Muscle layer of duodenum (tissue), 2 donors: ENCODE results near the gene DNAJB13.

Experiments used
- H3K27ac ChIP-seq: one replicate; pipeline ENCODE4 v1.7.0; 2013; ENCODE audit warnings: mild to moderate bottlenecking, low read length
- H3K27me3 ChIP-seq: one replicate; pipeline ENCODE4 v1.7.0; 2013; ENCODE audit warnings: low read depth, mild to moderate bottlenecking, control low read depth, low read length
- H3K36me3 ChIP-seq, 2 donors: one replicate each; pipeline ENCODE4 v1.7.0; 2013; ENCODE audit warnings: low read length in 2 of 2, control low read depth in 1 of 2, mild to moderate bottlenecking in 1 of 2; ENCODE audit not compliant: insufficient read depth in 2 of 2, control insufficient read depth in 1 of 2
- H3K4me1 ChIP-seq, 2 donors: one replicate each; pipeline ENCODE4 v1.7.0; 2013; ENCODE audit warnings: low read length in 2 of 2, mild to moderate bottlenecking in 2 of 2, control low read depth in 1 of 2, moderate library complexity in 1 of 2; ENCODE audit not compliant: insufficient read depth in 2 of 2, control insufficient read depth in 1 of 2
- H3K4me3 ChIP-seq, 2 donors: one replicate each; pipeline ENCODE4 v1.7.0; 2013; ENCODE audit warnings: low read length in 2 of 2, low read depth in 1 of 2, mild to moderate bottlenecking in 1 of 2
- H3K9me3 ChIP-seq, 2 donors: one replicate each; pipeline ENCODE4 v1.7.0; 2013; ENCODE audit warnings: low read length in 2 of 2, control low read depth in 1 of 2, mild to moderate bottlenecking in 1 of 2; ENCODE audit not compliant: control insufficient read depth in 1 of 2
- donor health status: healthy.

The DNAJB13 gene

DNA sequence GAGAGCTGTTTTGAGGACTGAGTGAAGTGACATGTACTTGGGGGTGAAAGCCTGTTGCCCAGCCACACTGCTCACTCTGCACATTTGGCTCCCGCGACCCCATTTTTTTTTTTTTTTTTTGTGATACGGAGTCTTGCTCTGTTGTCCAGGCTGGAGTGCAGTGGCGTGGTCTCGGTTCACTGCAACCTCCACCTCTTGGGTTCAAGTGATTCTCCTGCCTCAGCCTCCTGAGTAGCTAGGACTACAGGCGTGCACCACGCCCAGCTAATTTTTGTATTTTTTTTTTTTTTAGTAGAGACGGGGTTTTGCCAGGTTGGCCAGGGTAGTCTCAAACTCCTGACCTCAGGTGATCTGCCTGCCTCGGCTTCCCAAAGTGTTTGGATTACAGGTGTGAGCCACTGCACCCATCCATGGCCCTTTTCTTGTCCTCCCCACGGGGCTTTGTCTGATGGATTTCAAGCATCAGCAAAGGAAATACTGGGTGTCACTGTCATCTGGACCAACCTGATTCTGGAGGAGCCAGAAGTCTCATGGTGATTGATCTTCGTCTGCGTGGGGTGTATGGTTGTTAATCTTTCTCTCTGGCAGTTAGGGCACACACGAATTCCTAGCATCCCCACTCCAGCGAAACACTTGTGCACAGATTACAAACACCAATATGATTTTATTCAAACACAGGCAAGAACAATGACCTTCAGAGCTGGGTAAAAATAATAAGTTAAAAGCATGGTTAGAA is 61.4 kb downstream of the DNAJB13 start:
- Histone ChIP-seq H3K27ac (no peak overlapping the region), H3K27me3 (no peaks in the 10 kb centered on the region), H3K9me3 (no peaks in the 10 kb centered on the region), H3K36me3 (peaks cover 0 to 27% of the 10 kb centered on the region in 2 donors), H3K4me3 (no peak overlapping the region), H3K4me1 (peaks cover 6 to 7% of the 10 kb centered on the region in 2 donors)

DNA sequence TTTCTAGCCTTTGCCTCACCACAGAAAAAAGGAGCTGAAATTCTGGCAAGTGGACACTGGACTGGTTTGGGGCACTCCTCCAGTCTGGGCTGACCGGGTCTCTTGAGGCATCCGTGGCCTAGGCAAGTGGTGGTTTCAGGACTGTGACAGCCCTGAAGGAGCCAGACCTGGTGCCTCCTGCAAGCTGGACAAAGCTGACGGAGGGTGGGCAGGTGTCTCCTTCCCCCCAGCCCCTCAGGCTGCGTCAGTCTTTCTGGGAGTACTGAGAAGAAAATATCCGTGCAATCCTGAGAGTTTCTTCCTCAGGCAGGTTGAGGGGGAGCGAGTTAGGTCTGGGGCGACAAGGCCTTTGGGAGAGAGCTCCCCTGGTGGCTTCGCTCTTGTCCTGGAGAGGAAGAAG is 62.3 kb downstream of the DNAJB13 start:
- H3K9me3 ChIP-seq, result no peaks in the 10 kb centered on the region
- H3K4me1 ChIP-seq, result peaks cover 9 to 12% of the 10 kb centered on the region in 2 donors
- H3K27ac ChIP-seq, result no peak overlapping the region
- peaks cover 0 to 28% of the 10 kb centered on the region in 2 donors for H3K36me3 ChIP-seq
- H3K27me3 ChIP-seq, result no peaks in the 10 kb centered on the region
- no peak overlapping the region for H3K4me3 ChIP-seq

DNA sequence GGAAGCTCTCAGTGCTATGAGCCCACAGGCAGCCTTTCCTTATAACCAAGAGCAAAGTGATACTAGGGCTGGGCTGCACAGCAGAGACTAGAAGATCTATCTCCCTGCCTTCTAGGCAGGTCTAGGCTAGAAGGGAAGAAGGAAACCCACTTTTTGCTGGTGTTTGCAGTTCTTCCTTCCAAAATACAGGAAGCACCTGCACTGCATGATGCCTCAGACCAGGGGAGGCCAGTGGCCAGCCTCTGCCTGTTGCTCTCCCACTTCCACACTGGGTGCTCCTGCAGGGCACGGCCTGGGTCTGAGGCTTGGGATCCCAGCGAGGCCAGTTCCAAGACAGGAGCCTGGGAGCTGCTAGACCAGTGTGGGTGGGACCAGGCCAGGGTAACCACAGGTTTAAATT is 64.1 kb downstream of the DNAJB13 start:
- H3K27me3 ChIP-seq, result no peaks in the 10 kb centered on the region
- no peak overlapping the region for H3K27ac ChIP-seq
- H3K36me3 ChIP-seq, result peaks cover 0 to 28% of the 10 kb centered on the region in 2 donors
- H3K9me3 ChIP-seq, result no peaks in the 10 kb centered on the region
- peaks cover 25 to 28% of the 10 kb centered on the region in 2 donors for H3K4me1 ChIP-seq
- no peak overlapping the region for H3K4me3 ChIP-seq

DNA sequence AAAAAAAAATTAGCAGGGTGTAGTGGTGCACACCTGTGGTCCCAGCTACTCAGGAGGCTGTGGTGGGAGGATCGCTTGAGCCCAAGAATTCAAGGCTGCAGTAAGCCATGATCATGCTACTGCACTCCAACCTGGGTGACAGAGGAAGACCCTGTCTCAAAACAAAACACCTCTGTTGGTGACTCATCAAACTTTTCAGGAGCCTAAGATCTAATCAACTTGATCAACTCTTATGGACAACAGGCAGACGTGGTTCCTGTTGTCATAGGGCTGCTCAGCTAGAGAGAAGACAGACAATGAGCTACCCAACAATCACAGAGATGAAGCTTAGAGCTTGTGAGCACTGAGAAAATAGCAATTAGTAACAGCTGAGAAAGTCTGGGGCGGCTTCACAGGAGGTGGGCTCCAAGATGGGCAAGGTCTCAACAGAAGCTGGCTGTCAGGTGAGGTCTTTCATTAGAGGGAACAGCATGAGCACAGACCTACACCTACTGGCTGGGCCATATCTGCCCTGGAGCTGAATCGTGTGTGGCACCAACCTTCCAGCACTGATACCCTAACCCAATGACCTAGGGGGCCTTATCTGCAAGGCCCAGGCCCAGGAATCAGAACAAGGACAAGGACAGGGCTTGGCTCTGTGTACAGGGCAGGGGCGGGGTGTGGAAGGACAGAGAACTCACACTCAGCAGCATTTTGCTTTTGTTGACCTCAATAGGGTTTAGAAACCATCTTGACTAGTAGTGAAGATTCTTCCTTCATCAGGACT is 65.3 kb downstream of the DNAJB13 start:
- Histone ChIP-seq H3K9me3 (no peaks in the 10 kb centered on the region), H3K27me3 (no peaks in the 10 kb centered on the region), H3K4me3 (no peak overlapping the region), H3K4me1 (peaks cover 25 to 28% of the 10 kb centered on the region in 2 donors), H3K36me3 (peaks cover 0 to 28% of the 10 kb centered on the region in 2 donors), H3K27ac (no peak overlapping the region)

DNA sequence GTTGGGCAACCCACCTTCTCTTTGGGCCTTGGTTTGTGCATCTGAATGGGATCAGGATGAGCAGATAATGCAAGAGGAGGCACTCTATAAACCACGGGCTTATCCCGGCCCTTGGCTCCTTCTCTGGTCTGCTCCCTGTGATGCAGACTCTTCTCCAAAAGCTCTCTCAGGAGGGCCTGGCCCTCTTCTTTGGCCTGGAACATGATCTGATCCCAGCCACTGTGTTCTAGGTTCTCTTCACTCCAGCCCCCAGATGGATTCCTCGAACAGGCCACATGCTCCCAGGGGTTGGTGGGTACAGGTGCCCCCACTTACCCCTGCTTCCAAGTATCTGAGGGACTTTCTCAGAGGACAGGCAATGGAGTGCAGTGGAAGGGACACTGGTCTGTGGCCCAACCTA is 66.8 kb downstream of the DNAJB13 start:
- peaks cover 21 to 25% of the 10 kb centered on the region in 2 donors for H3K4me1 ChIP-seq
- peaks cover 0 to 28% of the 10 kb centered on the region in 2 donors for H3K36me3 ChIP-seq
- no peak overlapping the region for H3K4me3 ChIP-seq
- peak overlapping the region; percentile 75 for H3K27ac ChIP-seq
- no peaks in the 10 kb centered on the region for H3K9me3 ChIP-seq
- H3K27me3 ChIP-seq, result no peaks in the 10 kb centered on the region

DNA sequence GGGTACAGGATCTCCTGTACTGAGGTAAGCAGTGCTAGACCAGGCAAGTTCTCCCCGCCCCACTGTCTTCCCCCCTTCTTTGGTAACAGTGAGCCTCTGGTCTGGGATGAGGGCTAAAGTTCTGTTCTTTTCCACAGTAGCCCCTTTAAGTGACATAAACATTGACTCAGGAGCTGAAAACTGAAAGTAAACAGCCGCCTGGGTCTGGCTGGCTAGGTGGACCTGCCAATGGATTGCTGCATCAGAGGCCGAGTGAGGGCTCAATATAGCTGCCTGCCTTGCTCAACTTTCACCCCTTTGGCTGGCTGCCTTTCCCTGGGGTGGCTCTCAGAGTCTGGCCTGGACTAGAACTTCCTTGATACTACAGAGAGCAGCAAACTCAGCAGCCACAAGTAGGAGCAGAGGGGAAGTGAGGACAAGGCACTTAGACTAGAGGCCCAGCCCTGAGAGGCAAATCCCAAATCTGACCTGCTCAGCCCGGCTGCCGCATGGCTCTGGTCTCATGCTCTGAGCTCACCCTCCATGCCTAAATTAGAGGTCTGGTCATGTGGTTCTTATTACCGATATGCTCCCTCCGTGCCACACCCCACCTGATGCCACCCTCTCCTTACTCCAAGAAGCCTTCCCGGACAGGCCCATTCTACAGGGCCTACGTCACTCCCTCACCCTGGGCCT is 67.6 kb downstream of the DNAJB13 start:
- peak overlapping the region; percentile 91 for H3K27ac ChIP-seq
- no peak overlapping the region for H3K4me3 ChIP-seq
- peaks cover 21 to 25% of the 10 kb centered on the region in 2 donors for H3K4me1 ChIP-seq

DNA sequence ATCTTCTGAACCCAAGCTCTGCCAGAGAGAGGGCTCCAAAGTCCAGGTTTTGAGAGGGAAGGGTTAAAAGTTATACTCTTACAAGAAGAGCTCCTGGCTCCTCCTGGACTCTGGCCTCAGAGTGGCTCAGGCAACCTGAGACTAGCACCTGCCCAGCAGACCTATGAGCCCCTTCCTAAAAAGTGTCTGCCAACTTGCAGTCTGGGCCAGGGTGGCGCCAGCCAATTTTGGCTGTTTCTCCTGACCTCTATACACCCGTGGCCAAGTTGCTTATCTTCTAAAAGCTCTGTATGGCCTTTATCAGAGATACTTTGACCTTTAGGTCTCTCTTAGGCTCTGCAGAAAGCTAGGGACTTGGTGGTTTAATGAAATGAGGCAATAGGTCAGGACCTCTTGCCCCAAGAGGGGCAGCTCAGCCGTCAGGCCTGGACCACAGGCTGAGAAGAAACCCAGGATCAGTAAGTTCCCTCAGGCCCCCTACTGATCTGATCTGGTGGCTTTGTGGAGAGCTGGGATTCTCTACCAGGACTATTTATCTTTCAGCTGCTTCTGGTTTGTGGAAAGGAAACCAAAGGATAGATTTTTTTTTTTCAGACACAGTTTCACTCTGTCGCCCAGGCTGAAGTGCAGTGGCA is 68.4 kb downstream of the DNAJB13 start:
- Histone ChIP-seq H3K27ac (peak overlapping the region; percentile 91), H3K9me3 (no peaks in the 10 kb centered on the region), H3K36me3 (peaks cover 0 to 17% of the 10 kb centered on the region in 2 donors), H3K4me3 (no peak overlapping the region), H3K27me3 (no peaks in the 10 kb centered on the region), H3K4me1 (peaks cover 21 to 25% of the 10 kb centered on the region in 2 donors)

More for the DNA sequence above, 67.6 kb downstream of the DNAJB13 start:
- no peaks in the 10 kb centered on the region for H3K9me3 ChIP-seq
- H3K27me3 ChIP-seq, result no peaks in the 10 kb centered on the region
- peaks cover 0 to 21% of the 10 kb centered on the region in 2 donors for H3K36me3 ChIP-seq

DNA sequence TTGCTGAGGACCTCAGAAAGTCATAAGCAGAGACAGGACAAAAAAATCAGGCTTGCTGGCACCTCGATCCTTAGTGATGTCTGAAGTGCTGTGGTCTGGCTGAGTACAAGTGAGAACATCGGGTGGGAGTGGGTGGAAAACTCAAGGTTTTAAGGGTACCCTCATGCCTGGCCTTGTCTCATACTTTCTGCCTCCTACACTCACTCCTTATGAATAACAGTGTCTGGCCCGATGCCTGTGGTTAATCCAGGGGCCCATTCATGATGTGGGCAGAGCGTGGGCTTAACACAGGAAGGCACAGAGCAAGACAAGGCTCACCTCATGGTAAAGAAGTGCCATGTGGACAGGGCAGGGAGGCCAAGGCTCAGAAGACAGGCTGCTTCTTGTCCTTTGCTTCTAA is 69.0 kb downstream of the DNAJB13 start:
- Histone ChIP-seq H3K9me3 (no peaks in the 10 kb centered on the region), H3K27ac (peak overlapping the region; percentile 58), H3K4me3 (no peak overlapping the region), H3K36me3 (peaks cover 0 to 15% of the 10 kb centered on the region in 2 donors), H3K4me1 (peaks cover 21 to 25% of the 10 kb centered on the region in 2 donors), H3K27me3 (no peaks in the 10 kb centered on the region)
